GM19043 (cell line): ENCODE data around the gene CASP2.

Experiments
- ATAC-seq: cut with Tn5 transposase; IDR thresholded peaks from one replicate; pipeline ENCODE4 v1.9.1; 2021; ENCODE audit warnings: low read depth; ENCODE audit not compliant: unreplicated experiment

CASP2 gene

DNA sequence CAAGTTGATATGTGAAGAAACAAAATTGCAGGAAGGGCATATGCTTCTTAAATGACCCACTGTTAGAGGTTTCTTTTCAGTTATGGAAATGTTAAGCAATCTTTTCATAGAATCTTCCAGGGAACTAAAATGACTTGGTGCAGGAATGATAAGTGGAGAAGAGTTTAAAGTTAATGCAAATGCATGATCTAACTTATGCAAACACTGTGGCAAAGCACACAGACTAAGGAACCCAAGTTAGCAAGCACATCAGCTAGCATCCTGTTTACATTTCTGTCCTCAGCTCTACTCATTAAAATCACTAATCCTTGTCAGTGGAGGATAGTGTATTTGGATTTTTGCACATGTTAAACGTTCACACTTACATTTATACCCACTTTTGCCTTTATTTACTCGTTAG, 37.1 kb downstream of the CASP2 start:
- no peak for ATAC-seq

DNA sequence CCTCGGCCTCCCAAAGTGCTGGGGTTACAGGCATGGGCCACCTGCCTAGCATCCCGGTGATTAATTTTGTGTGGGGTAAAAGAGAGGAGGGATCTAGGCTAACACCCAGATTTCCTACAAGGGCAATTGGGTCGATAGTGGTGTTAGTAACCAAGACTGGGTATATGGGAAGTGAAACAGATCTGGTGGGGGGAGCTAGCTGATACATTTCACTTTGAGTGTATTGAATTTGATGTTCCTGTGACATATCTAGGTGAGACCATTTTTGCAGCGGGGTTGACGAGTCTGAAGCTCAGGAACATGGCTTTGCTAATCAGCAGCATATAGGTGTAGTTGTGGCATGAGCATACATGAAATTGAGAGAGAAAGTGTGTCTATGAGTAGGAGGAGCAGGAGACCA, 39.8 kb downstream of the CASP2 start:
- ATAC-seq: peak; percentile 68

DNA sequence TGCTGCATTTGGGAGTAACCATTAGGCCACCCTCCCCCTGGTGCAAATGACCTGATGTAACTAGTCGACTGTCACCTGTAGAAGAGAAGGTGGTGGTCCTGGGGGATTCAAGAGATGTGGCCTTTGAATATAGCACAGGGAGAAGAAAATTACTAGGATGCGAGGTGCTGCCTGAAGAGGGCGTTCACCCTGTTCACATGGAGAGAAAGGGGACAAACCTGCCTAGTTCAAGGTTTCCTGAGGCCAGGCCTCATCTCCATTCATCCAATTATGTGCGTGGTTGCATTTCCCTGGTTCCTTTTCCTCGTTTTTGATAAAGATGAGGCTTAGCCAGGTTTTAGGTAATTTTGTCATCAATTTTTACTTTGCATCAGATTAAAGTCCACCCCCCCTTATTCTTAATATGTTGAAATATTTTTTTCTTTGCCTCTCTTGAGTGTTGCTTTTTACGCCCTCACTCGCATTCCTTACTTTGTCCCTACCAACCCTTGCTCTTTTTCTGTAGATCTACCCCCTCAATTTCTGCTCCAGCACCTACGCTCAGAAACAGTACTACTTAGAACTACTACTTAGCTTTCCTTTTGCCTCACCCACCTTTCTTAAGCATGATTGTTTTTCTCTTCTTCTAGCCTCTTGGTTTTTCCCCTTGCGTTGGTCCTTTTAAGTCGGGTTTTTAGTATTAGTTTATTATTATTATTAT, 41.5 kb downstream of the CASP2 start:
- no peak for ATAC-seq

DNA sequence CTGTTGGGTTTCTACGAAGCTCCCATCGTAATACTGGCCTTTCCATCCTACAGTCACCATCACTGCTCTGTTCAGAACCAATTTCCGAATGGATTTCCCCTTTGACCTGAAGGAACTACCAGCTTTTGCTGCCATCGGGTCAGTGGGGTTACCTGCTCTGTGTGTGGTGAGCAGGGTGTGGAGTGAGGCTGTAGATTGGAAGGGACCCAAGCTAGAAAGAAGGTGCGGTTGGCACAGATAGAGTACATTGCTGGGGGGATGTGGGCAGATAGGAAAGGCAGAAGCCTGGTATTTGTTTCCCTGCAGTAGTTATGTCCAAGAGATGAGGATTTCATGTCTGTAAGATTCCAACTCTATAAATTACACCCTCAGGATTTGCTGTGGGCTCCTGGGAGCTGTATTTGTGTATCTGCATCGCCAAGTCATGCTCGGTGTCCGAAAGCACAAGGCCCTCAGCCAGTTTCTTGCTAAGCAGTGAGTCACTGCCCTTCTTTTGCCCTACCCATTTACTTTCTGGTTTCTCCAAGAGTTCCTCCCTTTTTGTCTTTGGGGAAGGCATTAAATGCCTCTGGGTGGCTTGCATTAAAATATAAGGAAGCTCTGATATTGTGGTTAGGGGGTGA, 43.1 kb downstream of the CASP2 start:
- ATAC-seq: no peak

DNA sequence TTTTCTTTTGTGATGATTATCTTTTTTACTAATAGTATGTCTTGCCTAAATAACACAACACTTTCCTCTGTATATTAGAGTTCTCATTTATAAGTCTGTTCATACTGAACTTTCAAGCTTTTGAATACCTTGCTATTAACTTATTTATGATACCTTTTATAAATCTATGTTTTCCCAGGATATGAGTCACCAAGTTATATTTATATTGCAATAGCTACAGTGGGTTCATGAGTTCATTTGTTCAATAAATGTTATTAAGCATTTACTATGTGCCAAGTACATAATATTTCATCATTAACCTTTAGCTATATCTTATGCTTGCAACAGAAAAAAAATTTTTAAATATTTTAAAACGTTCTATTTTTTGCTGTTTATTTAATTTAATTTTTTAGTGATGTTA, 46.1 kb downstream of the CASP2 start:
- no peak for ATAC-seq

DNA sequence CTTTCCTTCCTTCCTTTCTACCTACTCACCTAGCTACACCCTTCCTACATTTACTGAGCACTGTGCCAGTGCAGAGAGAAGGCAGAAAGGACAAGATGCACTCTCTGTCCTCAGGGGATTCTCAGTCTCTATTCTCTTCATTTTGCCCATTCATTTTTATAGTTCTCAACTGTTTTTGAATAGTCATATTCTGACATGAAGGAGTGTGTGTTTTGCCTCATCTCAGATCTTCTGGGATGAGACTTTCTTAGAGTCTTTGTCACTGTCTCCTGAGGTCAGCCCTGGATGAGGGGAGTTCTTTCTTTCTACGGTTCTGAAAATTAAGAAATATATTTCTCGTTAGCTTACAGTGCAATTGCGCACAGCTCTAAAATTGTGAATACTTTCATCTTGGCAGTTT, 49.1 kb downstream of the CASP2 start:
- ATAC-seq: no peak

DNA sequence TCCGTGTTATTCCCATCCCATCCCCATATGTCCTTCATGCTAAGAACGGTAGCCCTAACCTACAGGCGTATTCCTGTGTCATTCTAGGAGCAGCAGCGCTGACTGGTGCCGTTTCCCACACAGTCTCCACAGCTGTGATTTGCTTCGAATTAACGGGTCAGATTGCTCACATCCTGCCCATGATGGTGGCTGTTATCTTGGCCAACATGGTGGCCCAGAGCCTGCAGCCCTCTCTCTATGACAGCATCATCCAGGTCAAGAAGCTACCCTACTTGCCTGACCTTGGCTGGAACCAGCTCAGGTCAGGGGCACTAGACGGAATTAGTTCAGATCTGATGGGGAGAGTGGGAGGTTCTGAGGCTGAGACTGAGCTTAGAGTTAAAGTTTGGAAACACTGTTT, 53.7 kb downstream of the CASP2 start:
- ATAC-seq: no peak

DNA sequence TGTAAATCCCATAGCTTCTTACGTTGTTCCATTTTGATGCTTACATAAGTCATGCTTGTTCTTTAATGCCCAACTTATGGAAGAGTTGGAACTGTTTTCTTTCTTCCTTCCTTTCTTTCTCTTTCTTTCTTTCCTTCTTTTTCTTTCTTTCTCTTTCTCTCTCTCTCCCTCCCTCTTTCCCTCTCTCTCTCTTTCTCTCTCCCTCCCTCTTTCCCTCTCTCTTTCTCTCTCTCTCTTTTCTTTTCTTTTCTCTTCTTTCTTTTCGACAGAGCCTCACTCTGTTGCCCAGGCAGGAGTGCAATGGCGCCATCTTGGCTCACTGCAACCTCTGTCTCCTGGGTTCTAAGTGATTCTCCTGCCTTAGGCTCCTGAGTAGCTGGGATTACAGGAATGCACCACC, 55.4 kb downstream of the CASP2 start:
- no peak for ATAC-seq

DNA sequence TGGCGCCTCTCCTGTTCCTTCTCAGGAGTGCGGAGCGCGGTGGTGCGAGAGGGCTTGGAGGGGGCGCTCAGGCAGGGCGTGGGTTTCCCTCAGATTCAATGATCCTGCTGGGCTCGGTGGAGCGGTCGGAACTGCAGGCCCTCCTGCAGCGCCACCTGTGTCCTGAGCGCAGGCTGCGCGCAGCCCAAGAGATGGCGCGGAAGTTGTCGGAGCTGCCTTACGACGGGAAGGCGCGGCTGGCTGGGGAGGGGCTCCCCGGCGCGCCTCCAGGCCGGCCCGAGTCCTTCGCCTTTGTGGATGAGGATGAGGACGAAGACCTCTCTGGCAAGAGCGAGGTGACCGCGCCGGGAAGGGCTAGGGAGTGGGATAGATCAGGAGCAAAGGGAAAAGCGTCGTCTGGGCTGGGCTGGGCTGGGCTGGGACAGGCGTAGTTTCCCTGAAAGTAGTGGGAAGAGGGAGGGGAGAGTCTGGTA, 57.3 kb downstream of the CASP2 start:
- peak; percentile 81 for ATAC-seq

DNA sequence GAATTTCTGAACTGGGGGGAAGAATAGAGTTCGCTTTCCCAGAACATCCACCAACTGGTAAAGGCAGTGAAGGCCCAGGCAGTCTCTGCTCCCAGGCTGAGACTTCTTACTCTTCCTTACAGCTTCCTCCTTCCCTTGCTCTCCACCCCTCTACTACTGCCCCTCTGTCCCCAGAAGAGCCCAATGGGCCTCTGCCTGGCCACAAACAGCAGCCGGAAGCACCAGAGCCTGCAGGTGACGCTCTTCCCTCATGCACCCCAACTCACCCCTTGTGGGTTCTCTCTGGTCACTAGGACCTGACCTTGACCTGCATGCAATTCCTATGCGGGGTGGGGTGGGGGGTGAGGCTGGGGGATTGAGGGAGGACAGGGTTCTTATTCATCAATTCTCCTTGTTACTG, 57.9 kb downstream of the CASP2 start:
- no peak for ATAC-seq

DNA sequence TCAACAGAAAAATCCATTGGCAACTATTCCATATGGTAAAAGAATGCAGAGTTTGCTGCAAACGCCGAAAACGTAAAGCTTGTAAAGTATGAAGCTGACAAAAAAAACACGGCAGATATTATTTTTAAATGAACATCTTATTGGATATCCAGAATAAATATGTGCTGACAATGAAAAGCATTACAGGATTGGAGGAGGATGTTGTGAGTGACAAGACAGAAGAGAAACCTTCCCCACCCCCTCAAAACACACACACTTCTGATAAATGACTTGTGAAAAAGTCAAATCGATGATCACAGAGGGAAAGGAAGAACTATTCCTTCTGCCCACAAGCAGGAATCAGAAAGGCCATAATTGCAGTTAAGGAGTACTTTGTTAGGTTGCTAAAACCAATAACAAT, 59.8 kb downstream of the CASP2 start:
- ATAC-seq: no peak

DNA sequence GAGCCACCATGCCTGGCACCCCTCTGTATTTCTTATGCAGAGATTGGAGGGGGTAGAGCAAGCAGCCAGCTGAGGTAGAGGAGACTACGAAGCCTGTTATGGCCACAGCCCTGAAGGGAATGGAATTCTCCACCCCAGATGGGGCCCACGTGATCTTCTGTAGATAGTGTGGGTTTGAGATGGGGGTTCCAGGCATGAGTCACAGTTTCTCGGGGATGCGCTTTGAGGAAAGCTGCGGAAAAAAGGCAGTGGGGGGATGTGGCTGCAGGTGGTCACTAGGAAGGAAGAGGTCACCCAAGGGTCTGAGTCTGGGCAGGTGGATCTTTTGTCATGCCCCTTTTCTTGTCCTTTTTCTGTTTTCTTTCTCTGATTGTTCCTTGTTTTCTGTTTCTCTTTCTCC, 62.9 kb downstream of the CASP2 start:
- no peak for ATAC-seq

DNA sequence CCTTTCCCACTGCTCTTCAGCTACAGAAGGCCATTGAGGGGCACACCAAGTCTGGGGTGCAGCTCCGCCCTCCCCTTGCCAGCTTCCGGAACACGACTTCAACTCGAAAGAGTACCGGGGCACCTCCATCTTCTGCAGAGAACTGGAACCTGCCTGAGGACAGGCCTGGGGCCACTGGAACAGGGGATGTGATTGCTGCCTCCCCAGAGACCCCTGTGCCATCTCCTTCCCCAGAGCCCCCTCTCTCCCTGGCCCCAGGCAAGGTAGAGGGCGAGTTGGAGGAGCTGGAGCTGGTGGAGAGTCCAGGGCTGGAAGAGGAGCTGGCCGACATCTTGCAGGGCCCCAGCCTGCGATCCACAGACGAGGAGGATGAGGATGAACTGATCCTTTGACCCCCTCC, 63.4 kb downstream of the CASP2 start:
- ATAC-seq: no peak

DNA sequence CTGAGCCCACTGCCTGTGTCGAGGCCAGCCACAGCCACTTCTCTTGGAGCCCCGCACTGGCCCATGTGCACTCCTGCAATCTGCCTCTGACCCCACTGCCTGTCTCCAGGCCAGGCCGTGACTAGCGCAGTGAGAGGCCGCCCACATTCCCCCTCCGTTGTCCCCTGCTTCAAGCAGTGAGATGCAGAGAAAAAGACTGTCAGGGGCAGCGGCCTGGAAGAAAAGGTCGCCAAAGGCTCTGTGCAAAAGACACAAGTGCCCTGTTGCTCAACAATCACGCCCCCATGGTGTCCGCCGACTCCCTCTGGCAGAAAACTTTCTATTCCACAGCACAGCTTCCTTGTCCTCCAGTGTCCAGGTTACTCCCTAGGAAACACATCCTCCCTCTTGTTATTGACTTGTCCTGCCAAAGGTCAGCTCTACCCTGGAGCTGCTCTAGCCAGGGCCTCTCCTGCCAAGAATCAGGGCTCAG, 64.4 kb downstream of the CASP2 start:
- no peak for ATAC-seq

DNA sequence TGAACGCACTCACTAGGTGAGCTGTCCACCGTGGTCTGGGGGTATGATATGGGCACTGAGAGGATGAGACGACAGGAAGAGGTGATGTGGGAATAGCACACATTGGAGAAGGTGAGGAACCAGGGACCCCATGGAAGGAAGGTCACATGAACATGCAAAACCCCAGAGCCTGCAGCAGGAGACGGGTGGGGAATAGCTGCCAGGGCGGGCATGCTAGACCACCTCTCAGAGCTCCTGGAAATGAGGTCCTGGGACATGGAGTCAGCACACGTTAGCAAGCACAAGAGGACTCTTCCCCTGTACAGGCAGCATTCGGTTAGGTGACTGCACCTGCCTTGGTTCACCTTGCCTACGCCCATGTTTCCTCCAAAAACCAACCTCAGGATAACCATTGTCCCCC, 66.2 kb downstream of the CASP2 start:
- ATAC-seq: no peak

DNA sequence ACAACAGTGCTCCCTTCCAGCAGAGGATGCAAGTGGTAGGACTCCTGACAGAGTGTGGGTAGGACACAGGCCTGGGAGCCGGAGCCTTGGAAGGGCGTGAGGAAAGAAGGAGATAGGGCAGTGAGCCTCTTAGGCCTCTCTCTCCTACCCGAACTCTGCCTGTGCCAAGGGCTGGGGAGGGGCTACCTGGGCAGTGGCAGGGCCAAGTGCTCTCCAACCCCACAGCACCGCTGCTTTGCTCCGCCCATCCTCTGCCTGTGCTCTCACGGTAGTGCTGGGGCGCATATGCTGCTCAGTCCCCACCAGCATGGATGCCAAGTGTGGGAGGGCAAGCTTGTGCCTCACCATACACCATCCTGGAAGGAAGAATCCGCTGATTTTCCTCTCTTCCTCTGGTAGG, 66.8 kb downstream of the CASP2 start:
- no peak for ATAC-seq

DNA sequence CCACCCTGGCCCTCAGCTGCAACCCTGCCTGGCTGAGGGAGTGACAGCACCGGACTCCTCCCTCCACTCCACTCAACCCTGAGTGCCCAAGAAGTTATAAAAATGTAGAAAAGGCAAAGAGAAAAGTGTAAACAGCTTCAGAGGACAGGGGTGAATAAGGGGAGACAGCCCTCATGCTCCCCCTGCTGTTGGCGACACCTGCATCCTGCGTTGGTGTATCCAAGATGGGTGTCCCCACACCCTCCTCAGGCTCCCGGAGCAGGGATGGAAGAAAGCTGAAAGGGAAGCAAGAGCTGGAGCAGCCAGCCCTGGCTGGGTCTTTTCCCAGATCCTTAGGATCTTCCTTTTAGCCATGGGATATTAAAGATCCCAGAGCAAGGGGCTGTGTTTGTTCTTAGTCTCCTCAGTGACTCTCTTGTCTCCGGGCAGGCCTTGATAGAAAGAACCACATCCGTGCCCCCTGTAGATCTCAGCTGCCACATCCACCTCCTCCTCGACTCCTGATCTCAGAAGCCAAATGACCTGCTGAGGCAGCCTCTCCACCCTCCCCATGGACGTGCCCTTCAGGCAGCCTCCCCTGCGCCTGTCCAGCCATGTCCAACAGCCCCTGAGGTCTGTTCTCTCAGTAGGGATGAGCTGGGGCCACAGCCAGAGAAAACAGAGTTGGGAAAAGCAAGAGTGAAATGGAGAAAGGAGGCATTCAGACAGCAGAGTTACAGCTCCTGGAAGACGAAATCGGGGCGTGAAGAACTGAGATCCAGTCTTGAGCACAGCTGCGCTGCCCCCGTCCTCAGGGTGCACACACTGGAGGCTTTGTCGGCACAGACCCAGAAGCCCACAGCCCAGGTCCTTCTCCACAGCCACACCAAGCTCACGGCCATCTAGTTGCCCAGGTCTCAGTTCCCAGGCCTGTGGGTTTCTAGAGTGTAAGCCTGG, 67.6 kb downstream of the CASP2 start:
- ATAC-seq: no peak

DNA sequence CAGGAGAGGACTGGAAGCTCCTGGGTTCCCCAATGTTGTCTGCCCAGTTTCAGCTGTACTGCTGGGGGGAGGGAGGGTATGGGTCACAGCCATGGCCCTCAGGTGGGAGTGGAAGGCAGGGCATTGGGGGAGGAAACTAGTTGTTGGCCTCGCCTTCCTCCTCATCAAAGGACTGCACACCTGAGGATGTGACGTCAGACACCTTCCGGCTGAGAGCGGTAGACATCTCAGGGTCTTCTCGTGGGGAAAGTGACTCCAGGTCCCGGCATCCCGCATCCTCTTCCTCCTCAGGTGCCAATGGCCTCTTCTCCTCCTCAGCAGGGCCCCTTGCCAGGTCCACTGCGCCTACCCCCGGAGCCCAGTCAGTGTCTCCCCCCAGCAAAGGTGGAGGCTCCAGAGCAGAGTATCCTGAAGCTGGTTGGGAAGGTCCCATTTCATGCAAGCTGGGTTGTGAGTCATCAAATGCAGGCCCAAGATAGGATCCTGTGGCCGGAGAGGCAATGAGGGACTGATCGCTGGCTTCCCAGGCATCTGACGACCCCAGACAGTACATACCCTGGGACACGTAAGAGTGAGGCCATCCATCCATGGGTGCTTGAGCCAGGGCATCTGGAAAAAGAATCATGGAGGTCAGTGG, 68.4 kb downstream of the CASP2 start:
- no peak for ATAC-seq
